Chondrocyte (in vitro differentiated cells): ENCODE measurements around the gene SLC17A8. TPM values are rescaled to one million over a fixed set of nuclear protein-coding genes. Genes with fewer than 3 reads are reported as not detected.

Source experiments
- DNase-seq: peaks from one replicate; pipeline ENCODE4 v3.0.0; 2021; ENCODE audit warnings: mixed read lengths, low spot score
- H3K27ac Mint-ChIP-seq: one replicate; pipeline ENCODE4 v1.8.0; 2021; ENCODE audit warnings: mild to moderate bottlenecking, moderate library complexity, mixed read lengths; ENCODE audit not compliant: unreplicated experiment
- H3K27me3 Mint-ChIP-seq: 2 replicates; pipeline ENCODE4 v1.8.0; 2021; ENCODE audit warnings: low read depth, mixed read lengths
- H3K36me3 Mint-ChIP-seq: 2 replicates; pipeline ENCODE4 v1.8.0; 2021; ENCODE audit warnings: low read depth, mixed read lengths
- H3K4me1 Mint-ChIP-seq: 2 replicates; pipeline ENCODE4 v1.8.0; 2021; ENCODE audit warnings: low read depth, mild to moderate bottlenecking, mixed read lengths
- H3K4me3 Mint-ChIP-seq: one replicate; pipeline ENCODE4 v1.8.0; 2021; ENCODE audit warnings: mild to moderate bottlenecking, moderate library complexity, mixed read lengths; ENCODE audit not compliant: unreplicated experiment
- H3K9me3 Mint-ChIP-seq: 2 replicates; pipeline ENCODE4 v1.8.0; 2021; ENCODE audit warnings: low read depth, mixed read lengths
- total RNA-seq: library from RNA; stranded (reverse); gene quantifications from 3 replicates; pipeline ENCODE4 v1.2.1, GENCODE V29; 2021
- TF ChIP-seq, protein P1 (sequence below): fragments of 200-600 bp; sonication (generic); IDR thresholded peaks from 2 replicates; pipeline ENCODE4 v1.5.0; 2021; ENCODE audit warnings: antibody characterized with exemption, mild to moderate bottlenecking, moderate library complexity

SLC17A8 gene
- total RNA-seq, 1 donor from 2014 or later: not detected

- no peaks in the 10 kb centered on the region for H3K9me3 Mint-ChIP-seq
- no peaks in the 10 kb centered on the region for H3K27me3 Mint-ChIP-seq
- DNase-seq: no peak
- H3K4me1 Mint-ChIP-seq: no peaks in the 10 kb centered on the region
- TF ChIP-seq, protein P1, sequence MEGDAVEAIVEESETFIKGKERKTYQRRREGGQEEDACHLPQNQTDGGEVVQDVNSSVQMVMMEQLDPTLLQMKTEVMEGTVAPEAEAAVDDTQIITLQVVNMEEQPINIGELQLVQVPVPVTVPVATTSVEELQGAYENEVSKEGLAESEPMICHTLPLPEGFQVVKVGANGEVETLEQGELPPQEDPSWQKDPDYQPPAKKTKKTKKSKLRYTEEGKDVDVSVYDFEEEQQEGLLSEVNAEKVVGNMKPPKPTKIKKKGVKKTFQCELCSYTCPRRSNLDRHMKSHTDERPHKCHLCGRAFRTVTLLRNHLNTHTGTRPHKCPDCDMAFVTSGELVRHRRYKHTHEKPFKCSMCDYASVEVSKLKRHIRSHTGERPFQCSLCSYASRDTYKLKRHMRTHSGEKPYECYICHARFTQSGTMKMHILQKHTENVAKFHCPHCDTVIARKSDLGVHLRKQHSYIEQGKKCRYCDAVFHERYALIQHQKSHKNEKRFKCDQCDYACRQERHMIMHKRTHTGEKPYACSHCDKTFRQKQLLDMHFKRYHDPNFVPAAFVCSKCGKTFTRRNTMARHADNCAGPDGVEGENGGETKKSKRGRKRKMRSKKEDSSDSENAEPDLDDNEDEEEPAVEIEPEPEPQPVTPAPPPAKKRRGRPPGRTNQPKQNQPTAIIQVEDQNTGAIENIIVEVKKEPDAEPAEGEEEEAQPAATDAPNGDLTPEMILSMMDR: no peak
- no peak overlapping the region for H3K27ac Mint-ChIP-seq
- H3K36me3 Mint-ChIP-seq: peaks cover 25% of the 10 kb centered on the region
- H3K4me3 Mint-ChIP-seq: no peak overlapping the region
Measured at GRCh38 chr12:100329800-100330199, 27.1 kb upstream of the SLC17A8 start.

GRCh38 chr12:100331871-100332270 lies 25.0 kb upstream of the SLC17A8 start:
- Mint-ChIP-seq H3K36me3 (peaks cover 34% of the 10 kb centered on the region), H3K9me3 (no peaks in the 10 kb centered on the region), H3K27ac (no peak overlapping the region), H3K4me1 (no peaks in the 10 kb centered on the region), H3K4me3 (no peak overlapping the region), H3K27me3 (no peaks in the 10 kb centered on the region)
- DNase-seq: no peak
- TF ChIP-seq, protein P1: no peak

DNA sequence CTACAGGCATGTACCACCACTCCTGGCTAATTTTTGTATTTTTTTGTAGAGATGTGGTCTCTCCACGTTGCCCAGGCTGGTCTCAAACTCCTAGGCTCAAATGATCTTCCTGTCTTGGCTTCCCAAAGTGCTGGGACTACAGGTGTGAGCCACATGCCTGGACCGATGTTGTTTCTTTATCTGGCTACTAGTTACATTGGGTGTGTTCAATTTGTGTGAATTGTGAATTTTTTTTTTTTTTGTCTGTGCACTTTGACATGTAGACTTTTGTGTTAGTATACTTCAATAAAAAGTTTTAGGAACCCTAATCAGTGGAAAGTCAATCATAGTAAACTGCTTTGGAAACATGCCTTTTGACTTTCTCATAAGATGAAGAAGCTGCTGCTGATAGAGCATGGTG lies 24.0 kb upstream of the SLC17A8 start:
- no peaks in the 10 kb centered on the region for H3K27me3 Mint-ChIP-seq
- no peak overlapping the region for H3K27ac Mint-ChIP-seq
- no peak overlapping the region for H3K4me3 Mint-ChIP-seq
- H3K36me3 Mint-ChIP-seq: peaks cover 34% of the 10 kb centered on the region
- no peaks in the 10 kb centered on the region for H3K4me1 Mint-ChIP-seq
- DNase-seq: no peak
- no peaks in the 10 kb centered on the region for H3K9me3 Mint-ChIP-seq
- TF ChIP-seq, protein P1: no peak

- TF ChIP-seq, protein P1: no peak
- no peaks in the 10 kb centered on the region for H3K4me1 Mint-ChIP-seq
- H3K36me3 Mint-ChIP-seq: peaks cover 25% of the 10 kb centered on the region
- H3K9me3 Mint-ChIP-seq: peaks cover under 1% of the 10 kb centered on the region
- H3K27me3 Mint-ChIP-seq: no peaks in the 10 kb centered on the region
- no peak for DNase-seq
- H3K27ac Mint-ChIP-seq: no peak overlapping the region
- H3K4me3 Mint-ChIP-seq: no peak overlapping the region
Measured at GRCh38 chr12:100337299-100337698, 19.6 kb upstream of the SLC17A8 start.

- no peak overlapping the region for H3K27ac Mint-ChIP-seq
- H3K36me3 Mint-ChIP-seq: peaks cover 27% of the 10 kb centered on the region
- no peak for DNase-seq
- no peak overlapping the region for H3K4me3 Mint-ChIP-seq
- no peaks in the 10 kb centered on the region for H3K4me1 Mint-ChIP-seq
- H3K9me3 Mint-ChIP-seq: peaks cover 3% of the 10 kb centered on the region
- TF ChIP-seq, protein P1: no peak
- no peaks in the 10 kb centered on the region for H3K27me3 Mint-ChIP-seq
Measured at GRCh38 chr12:100337727-100338126, 19.1 kb upstream of the SLC17A8 start.
